Measurements from ENCODE around the gene RNF126.
"Not testable (repeated sequence)": the region's sequence is repeated elsewhere in the genome, so short reads cannot be mapped to it uniquely, and the experiment has no call there.

Gene RNF126

GRCh38 chr19:662962-663681 lies at the start of gene RNF126:
TSS of gene RNF126 (minus strand) at chr19:663214. CDS start at chr19:663121, 93 bp downstream.
- DNase-seq (ENCODE audit: low read depth): no peak

GRCh38 chr19:711254-711653 lies 48.2 kb upstream of the RNF126 start:
- DNase-seq (ENCODE audit: low read depth): no peak

- DNase-seq (ENCODE audit: low read depth): no peak
Measured at GRCh38 chr19:710767-711166, 47.8 kb upstream of the RNF126 start.

- DNase-seq (ENCODE audit: low read depth): no peak
Measured at GRCh38 chr19:709965-710571, 47.1 kb upstream of the RNF126 start.

- no peak for DNase-seq (ENCODE audit: low read depth)
Measured at GRCh38 chr19:709196-709964, 46.4 kb upstream of the RNF126 start.

- no peak for DNase-seq (ENCODE audit: low read depth)
Measured at GRCh38 chr19:708154-709143, 45.4 kb upstream of the RNF126 start, which contains the start of gene PALM. TSS of gene PALM (plus strand) at chr19:708935. CDS start at chr19:709147, 212 bp downstream.

GRCh38 chr19:704447-704741 lies 41.4 kb upstream of the RNF126 start:
- no peak for DNase-seq (ENCODE audit: low read depth)

GRCh38 chr19:703651-704446 lies 40.8 kb upstream of the RNF126 start:
- DNase-seq (ENCODE audit: low read depth): no peak

GRCh38 chr19:703329-703650 lies 40.3 kb upstream of the RNF126 start:
- DNase-seq (ENCODE audit: low read depth): no peak

GRCh38 chr19:702847-703246 lies 39.8 kb upstream of the RNF126 start:
- not testable (repeated sequence) for DNase-seq (ENCODE audit: low read depth)

GRCh38 chr19:699885-700284 lies 36.9 kb upstream of the RNF126 start:
- not testable (repeated sequence) for DNase-seq (ENCODE audit: low read depth)

GRCh38 chr19:698529-698928 lies 35.5 kb upstream of the RNF126 start:
- not testable (repeated sequence) for DNase-seq (ENCODE audit: low read depth)

GRCh38 chr19:695352-695949 lies 32.4 kb upstream of the RNF126 start, which contains the start of gene PRSS57:
TSS of gene PRSS57 (minus strand) at chr19:695452. CDS start at chr19:695430, 22 bp downstream.
- no peak for DNase-seq (ENCODE audit: low read depth)

GRCh38 chr19:694481-695351 lies 31.7 kb upstream of the RNF126 start:
- DNase-seq (ENCODE audit: low read depth): no peak

- no peak for DNase-seq (ENCODE audit: low read depth)
Measured at GRCh38 chr19:690203-690602, 27.2 kb upstream of the RNF126 start.

- no peak for DNase-seq (ENCODE audit: low read depth)
Measured at GRCh38 chr19:688992-689391, 26.0 kb upstream of the RNF126 start.

- DNase-seq (ENCODE audit: low read depth): no peak
Measured at GRCh38 chr19:688214-688613, 25.2 kb upstream of the RNF126 start.

- no peak for DNase-seq (ENCODE audit: low read depth)
Measured at GRCh38 chr19:687569-688166, 24.7 kb upstream of the RNF126 start.

- no peak for DNase-seq (ENCODE audit: low read depth)
Measured at GRCh38 chr19:686589-687297, 23.7 kb upstream of the RNF126 start.
